Measurements from ENCODE around the gene FAM89B.

The FAM89B gene

GRCh38 chr11:65539744-65540289, 32.5 kb upstream of the FAM89B start:
- DNase-seq: no peak

- peak; percentile 92 for DNase-seq
Observed at GRCh38 chr11:65540290-65541092, 31.8 kb upstream of the FAM89B start.

- no peak for DNase-seq
Observed at GRCh38 chr11:65541093-65541982, 31.0 kb upstream of the FAM89B start.

GRCh38 chr11:65542738-65543390, 29.5 kb upstream of the FAM89B start:
- no peak for DNase-seq

- no peak for DNase-seq
Observed at GRCh38 chr11:65545853-65546216, 26.5 kb upstream of the FAM89B start.

GRCh38 chr11:65546217-65546958, 25.9 kb upstream of the FAM89B start:
- peak; percentile 97 for DNase-seq

- DNase-seq: no peak
Observed at GRCh38 chr11:65547446-65548125, 24.8 kb upstream of the FAM89B start.

GRCh38 chr11:65548395-65548794, 23.9 kb upstream of the FAM89B start:
- no peak for DNase-seq

GRCh38 chr11:65549096-65549495, 23.2 kb upstream of the FAM89B start:
- DNase-seq: no peak

- DNase-seq: peak; percentile 69
Observed at GRCh38 chr11:65551572-65552387, 20.6 kb upstream of the FAM89B start.

GRCh38 chr11:65552388-65552951, 19.9 kb upstream of the FAM89B start:
- DNase-seq: no peak

GRCh38 chr11:65553301-65554001, 18.9 kb upstream of the FAM89B start:
- DNase-seq: peak; percentile 74

- DNase-seq: no peak
Observed at GRCh38 chr11:65554057-65554818, 18.1 kb upstream of the FAM89B start.

GRCh38 chr11:65554842-65555430, 17.4 kb upstream of the FAM89B start:
- DNase-seq: no peak

GRCh38 chr11:65555693-65556231, 16.6 kb upstream of the FAM89B start:
- no peak for DNase-seq

GRCh38 chr11:65556470-65557279, 15.7 kb upstream of the FAM89B start:
- no peak for DNase-seq

- no peak for DNase-seq
Observed at GRCh38 chr11:65557280-65558001, 14.9 kb upstream of the FAM89B start.
